NB4 (cell line): Measurements from ENCODE around the gene NME8.

ENCODE experiments used
- MAX ChIP-seq: IDR thresholded peaks from 2 replicates; pipeline ENCODE4 v1.6.1; 2011; ENCODE audit warnings: low read depth, low read length
- MYC ChIP-seq: IDR thresholded peaks from 2 replicates; pipeline ENCODE4 v1.6.1; 2011; ENCODE audit warnings: low read depth, low read length
- TF ChIP-seq, protein P1 (sequence below): IDR thresholded peaks from one replicate; pipeline ENCODE4 v1.5.1; 2012; ENCODE audit warnings: low read depth, low read length

DNA sequence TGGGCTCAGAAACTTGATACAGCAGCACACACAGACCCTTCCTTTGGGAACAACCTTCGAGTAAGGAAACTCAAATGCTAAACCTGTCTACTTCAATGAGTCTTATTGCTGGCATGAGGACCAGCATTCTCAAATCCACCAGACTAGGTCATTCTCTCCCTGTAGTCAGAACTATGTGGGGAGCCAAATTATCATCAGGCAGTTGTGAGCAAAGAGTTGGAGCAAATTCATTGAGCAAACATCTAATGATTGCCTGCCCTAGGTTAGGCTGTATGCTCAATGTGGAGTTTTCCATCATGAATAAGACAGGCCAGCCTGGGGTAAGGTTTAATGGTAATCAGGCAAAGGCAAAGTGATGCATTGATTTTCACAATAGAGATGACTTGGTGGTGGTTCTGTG is 75.6 kb downstream of the NME8 start:
- TF ChIP-seq, protein P1, sequence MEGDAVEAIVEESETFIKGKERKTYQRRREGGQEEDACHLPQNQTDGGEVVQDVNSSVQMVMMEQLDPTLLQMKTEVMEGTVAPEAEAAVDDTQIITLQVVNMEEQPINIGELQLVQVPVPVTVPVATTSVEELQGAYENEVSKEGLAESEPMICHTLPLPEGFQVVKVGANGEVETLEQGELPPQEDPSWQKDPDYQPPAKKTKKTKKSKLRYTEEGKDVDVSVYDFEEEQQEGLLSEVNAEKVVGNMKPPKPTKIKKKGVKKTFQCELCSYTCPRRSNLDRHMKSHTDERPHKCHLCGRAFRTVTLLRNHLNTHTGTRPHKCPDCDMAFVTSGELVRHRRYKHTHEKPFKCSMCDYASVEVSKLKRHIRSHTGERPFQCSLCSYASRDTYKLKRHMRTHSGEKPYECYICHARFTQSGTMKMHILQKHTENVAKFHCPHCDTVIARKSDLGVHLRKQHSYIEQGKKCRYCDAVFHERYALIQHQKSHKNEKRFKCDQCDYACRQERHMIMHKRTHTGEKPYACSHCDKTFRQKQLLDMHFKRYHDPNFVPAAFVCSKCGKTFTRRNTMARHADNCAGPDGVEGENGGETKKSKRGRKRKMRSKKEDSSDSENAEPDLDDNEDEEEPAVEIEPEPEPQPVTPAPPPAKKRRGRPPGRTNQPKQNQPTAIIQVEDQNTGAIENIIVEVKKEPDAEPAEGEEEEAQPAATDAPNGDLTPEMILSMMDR, result no peak
- no peak for TF ChIP-seq MYC
- TF ChIP-seq MAX, result no peak
